NCI-H2227 treated with DMSO at 0.1 percent for 48 hours (cell line): ENCODE data around the gene GATA2.
A peak's percentile ranks its signal among the peaks of the same experiment; 100 is the strongest.

Source experiments
- DNase-seq: peaks from one replicate; lab custom pipeline; 2025; lab: John Stamatoyannopoulos, UW

Gene GATA2

GRCh38 chr3:128487813-128488635 is 5.0 kb downstream of the GATA2 start:
- peak; percentile 49 for DNase-seq

DNA sequence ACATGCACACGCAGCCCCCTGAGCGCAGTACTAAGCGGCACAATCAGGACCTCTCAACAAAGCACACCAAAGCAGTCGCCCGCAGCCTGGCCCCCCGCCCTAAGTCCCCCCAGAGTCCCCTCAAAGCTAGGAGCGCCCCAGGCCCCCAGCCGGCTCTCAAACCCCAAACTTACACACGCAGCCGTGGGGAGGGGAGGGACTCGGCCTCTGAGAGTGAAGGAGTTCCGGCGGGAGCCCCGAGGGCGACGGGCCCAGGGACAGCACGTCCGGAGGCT is 5.5 kb downstream of the GATA2 start:
- DNase-seq: no peak

DNA sequence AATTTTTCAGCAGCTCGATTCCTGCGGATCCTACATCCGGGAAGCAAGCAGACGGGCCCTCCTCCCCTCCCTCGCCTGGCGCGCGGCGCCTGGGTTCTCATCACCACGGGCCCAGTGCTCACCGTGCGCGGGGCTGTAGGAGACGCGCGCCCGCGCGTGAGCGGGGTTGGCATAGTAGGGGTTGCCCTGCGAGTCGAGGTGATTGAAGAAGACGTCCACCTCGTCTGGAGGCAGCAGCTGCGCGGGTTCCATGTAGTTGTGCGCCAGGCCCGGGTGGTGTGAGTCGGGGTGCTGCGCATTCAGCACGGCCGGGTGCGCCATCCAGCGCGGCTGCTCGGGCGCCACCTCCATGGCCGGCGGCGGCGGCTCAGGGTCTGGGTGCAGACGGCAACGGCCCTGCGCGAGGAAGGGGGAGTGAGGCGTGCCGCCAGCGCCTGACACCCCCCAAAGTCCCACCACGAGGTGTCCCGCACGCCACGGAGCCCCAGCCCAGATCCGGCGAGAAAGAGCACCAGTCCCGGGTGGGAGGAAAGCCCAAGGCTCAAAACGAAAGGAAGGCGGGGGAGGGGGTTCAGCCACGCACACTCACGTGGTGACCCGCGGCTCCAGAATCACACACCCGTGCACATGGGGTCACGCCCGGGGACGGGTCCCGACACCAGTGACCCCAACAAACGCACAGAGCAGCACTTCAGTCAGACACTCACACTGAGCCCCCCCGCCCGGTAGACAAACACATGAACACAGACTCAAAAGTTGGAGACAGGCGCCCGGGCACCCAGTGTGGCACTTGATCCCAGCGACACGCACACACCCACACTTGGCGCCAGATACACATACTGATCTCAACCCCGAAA is 6.1 kb downstream of the GATA2 start:
- no peak for DNase-seq

DNA sequence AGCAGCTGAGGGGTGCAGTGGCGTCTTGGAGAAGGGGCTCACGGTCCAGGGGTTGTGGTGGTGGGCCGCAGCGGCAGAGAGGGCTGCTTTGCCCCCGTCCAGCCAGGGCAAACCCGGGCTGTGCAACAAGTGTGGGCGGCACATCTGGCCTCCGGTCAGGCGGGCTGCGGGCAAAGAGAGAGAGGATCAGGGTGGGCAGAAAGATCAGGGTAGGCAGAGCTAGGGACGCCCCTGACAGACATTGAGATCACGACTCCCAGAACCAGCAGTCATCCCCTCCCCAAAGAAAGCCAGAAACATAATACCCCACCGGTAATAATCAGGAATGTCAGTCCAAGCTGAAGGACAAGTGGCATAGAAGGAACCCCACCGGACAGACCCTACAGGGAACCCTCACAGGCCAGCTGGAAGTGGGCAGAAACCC is 6.8 kb downstream of the GATA2 start:
- DNase-seq: no peak

DNA sequence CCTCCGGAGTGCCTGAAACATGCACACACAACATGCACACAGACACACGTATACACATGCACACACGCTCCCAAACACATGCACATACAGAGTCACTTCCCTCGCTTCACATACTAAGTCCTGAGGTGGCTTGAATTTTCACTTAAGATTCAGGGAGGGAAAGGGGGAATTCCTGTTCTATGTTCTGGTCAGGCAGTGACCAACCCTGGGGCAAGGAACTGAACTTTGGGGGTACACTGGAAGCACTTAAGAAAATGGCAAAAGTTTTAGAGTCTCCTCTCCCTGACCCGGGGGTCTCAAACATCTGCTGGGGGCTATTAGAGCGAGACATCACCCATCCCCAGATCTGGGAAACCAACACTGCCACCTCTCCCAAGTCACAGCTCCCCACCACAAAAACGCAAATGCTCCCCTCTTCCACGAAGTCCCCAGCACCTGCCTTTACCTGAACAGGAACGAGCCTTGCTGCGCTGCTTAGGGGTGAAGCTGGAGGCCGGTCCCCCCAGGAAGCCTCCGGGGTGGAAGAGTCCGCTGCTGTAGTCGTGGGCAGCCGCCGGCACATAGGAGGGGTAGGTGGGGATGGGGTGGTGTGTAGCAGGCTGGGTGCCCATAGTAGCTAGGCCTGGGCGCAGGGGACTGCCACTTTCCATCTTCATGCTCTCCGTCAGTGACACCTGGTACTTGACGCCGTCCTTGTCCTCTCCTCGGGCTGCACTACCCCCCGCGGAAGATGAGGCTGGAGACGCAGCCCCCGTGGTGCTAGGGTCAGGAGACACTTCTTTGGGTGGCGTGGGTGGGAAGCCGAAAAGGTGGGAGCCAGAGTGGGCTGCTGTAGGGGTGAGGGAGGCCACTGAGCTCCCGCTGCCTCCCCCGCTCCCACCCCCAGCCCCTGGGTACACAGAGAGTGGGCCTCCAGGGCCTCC is 7.5 kb downstream of the GATA2 start:
- no peak for DNase-seq

GRCh38 chr3:128484404-128485281 is 8.4 kb downstream of the GATA2 start:
- no peak for DNase-seq

GRCh38 chr3:128483657-128484403 is 9.2 kb downstream of the GATA2 start:
- DNase-seq: peak; percentile 17

GRCh38 chr3:128482666-128483656 is 10.0 kb downstream of the GATA2 start:
- DNase-seq: no peak

DNA sequence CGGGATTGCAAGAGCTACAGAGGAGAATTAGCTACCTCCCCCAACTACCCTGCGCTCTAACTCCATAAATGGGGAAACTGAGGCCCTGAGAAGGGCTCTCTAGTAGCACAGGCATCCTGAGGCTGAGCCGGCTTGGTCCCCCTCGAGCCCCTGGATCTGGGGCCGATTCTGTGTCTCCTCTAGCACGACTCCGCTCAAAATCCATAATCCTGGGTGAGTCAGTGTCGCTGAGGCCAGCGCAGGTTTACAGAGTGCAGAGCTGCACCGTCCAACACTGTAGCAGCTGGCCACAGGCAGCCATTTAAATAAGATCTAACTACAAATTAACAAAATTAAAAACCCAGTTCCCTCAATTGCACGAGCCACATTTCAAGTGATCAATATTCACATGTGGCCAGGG is 10.8 kb downstream of the GATA2 start:
- DNase-seq: no peak

GRCh38 chr3:128481438-128481942 is 11.5 kb downstream of the GATA2 start:
- no peak for DNase-seq

- DNase-seq: no peak
These were observed 12.1 kb downstream of the GATA2 start for GRCh38 chr3:128480717-128481437.

- DNase-seq: no peak
These were observed 12.7 kb downstream of the GATA2 start for GRCh38 chr3:128480278-128480677.

GRCh38 chr3:128479558-128480086 is 13.4 kb downstream of the GATA2 start:
- DNase-seq: no peak

DNA sequence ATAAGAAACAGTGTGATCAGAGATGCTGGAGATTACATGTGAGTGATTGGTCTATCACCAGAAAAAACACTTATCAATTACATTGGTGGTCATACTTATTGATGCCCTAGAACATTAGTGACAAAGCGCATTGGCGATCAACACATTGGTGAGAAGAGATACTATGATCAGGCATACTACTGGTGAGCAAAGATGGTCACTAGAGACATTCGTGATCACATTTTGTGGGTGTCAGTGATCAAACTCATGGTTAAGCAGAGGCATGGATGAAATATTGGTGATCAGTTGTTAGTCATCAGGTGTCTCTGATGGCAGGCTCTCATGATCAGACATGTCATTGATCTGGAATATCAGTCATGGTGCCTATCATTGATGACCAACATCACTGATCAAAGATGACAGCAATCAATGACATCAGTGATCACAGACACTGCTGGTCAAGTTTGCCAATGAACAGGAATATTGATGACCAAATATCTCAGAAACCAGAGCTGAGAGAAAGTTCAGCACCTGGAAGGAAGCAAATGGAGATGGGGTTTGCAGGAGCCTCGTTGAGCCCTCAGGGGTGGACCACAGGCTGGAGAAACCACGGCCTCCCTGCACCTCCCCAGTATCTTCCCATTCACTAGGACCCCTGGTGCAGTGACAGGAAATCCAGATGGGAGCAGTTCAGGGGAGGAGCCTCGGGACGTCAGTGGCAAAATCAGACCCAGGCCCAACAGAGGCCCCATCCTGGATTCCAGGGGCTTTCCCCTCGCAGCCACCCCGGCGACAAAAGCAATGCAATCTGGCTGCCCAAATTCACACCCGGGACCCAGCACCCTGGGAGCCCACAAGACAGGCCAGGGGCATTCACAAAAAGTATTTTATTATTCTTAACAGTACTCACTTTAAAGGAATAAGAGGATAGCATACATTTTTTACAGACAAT is 14.2 kb downstream of the GATA2 start:
- no peak for DNase-seq

DNA sequence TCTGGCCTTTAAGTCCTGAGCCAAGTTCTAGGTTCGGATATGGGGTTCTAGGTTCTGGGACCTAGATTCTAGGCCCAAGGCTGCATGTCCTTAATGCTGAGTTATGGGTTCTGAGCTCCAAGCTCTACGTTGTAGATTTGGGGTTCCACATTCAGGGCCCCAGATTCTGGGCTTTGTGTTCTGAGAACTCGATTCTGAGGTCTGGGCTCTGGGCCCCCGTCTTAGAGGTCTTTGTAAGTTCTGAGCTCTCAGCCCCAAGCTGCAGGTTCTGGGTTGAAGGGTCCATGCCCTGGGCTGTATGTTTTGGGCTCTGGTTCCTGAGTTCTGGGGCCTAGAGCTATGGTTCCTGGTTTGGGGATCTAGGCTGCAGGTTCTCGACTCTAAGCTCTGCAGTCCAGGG is 16.3 kb downstream of the GATA2 start:
- no peak for DNase-seq

DNA sequence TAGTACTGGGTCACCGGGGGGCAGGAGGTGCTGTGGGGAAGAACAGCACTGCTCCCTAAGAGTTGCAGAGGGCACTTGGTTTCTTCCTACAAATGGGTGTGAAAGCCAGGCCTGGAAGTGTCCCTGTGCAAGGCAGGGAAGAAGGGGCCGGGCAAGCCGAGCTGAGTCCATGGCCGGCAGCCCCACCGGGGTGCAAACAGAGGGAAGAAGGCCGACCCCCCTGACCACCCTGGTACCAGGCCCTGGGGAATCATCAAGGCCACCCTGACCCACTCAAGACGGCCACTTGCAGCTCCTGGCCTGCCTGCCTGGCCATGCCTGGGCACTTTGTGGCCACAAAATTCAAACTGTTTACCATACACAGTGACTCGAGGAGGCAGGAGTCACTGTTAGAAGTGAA is 17.6 kb downstream of the GATA2 start:
- DNase-seq: no peak

DNA sequence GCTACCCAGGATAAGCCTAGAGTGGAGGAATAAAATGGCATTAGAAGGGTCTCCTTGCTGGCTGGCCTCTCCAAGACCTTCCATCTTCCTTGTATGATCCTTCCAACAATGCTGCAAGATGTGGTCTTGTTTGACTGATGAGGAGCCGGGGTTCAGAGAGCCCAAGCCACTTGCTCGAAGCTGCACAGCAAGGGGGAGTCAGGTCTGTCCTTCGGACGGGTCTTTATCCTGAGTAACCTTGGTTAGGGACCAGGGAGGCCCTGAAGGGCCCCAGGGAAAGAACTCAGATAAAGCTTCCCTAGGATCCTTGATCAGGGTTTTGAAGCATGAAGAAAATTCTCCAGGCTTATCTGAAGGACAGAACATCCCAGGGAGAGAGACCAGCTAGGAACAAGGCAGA is 19.3 kb downstream of the GATA2 start:
- no peak for DNase-seq
